GM10847 (cell line): ENCODE data around the gene SELENOT.

Experiments
- POLR2A ChIP-seq: IDR thresholded peaks from 2 replicates; pipeline ENCODE4 v1.6.1; 2011; ENCODE audit not compliant: insufficient read length; ENCODE audit errors: extremely low read depth

SELENOT gene

GRCh38 chr3:150631515-150632221 lies 28.5 kb downstream of the SELENOT start:
- TF ChIP-seq POLR2A, result no peak

- TF ChIP-seq POLR2A, result no peak
These were observed 32.0 kb downstream of the SELENOT start for GRCh38 chr3:150635076-150635475.

GRCh38 chr3:150635526-150635925 lies 32.4 kb downstream of the SELENOT start:
- TF ChIP-seq POLR2A, result no peak

GRCh38 chr3:150636258-150636657 lies 33.1 kb downstream of the SELENOT start:
- TF ChIP-seq POLR2A, result no peak

GRCh38 chr3:150639262-150639661 lies 36.1 kb downstream of the SELENOT start:
- TF ChIP-seq POLR2A, result no peak

- no peak for TF ChIP-seq POLR2A
These were observed 37.1 kb downstream of the SELENOT start for GRCh38 chr3:150640256-150640655.

GRCh38 chr3:150653110-150653561 lies 50.0 kb downstream of the SELENOT start:
- TF ChIP-seq POLR2A, result no peak

GRCh38 chr3:150656316-150656715 lies 53.2 kb downstream of the SELENOT start:
- TF ChIP-seq POLR2A, result no peak

GRCh38 chr3:150662410-150663200 lies 59.5 kb downstream of the SELENOT start:
- TF ChIP-seq POLR2A, result no peak

GRCh38 chr3:150663461-150663860 lies 60.3 kb downstream of the SELENOT start:
- TF ChIP-seq POLR2A, result no peak

GRCh38 chr3:150666167-150666566 lies 63.0 kb downstream of the SELENOT start:
- no peak for TF ChIP-seq POLR2A

- TF ChIP-seq POLR2A, result no peak
These were observed 70.8 kb downstream of the SELENOT start for GRCh38 chr3:150673966-150674365.

GRCh38 chr3:150675587-150675986 lies 72.5 kb downstream of the SELENOT start:
- TF ChIP-seq POLR2A, result no peak
